Tibial nerve (tissue), 4 donors: Measurements from ENCODE around the gene COMP. TPM values are rescaled to one million over a fixed set of nuclear protein-coding genes. Genes with fewer than 3 reads are reported as not detected.

Experiments used
- DNase-seq, 2 donors: peaks; one replicate each; pipeline ENCODE4 v3.0.0-alpha.2; 2019; ENCODE audit warnings: low spot score in 2 of 2
- H3K27ac ChIP-seq, 4 donors: fragments of 200-600 bp; sonication (generic) in 3 of 4; one replicate each; pipeline ENCODE4 v1.5.1; 2017 to 2019; ENCODE audit warnings: mild to moderate bottlenecking in 1 of 4
- H3K27me3 ChIP-seq, 2 donors: fragments of 200-600 bp; sonication (generic) in 1 of 2; one replicate each; pipeline versions ENCODE4 v1.5.1 to v1.6.0; 2017 to 2019
- H3K36me3 ChIP-seq, 3 donors: fragments of 200-600 bp; sonication (generic); one replicate each; pipeline ENCODE4 v1.5.1; 2018 to 2019
- H3K4me1 ChIP-seq, 4 donors: fragments of 200-600 bp; sonication (generic) in 3 of 4; one replicate each; pipeline ENCODE4 v1.5.1; 2017 to 2019
- H3K4me3 ChIP-seq, 4 donors: fragments of 200-600 bp; sonication (generic) in 3 of 4; one replicate each; pipeline ENCODE4 v1.5.1; 2017 to 2019; ENCODE audit warnings: mild to moderate bottlenecking in 1 of 4, moderate library complexity in 1 of 4
- H3K9me3 ChIP-seq, 4 donors: fragments of 200-600 bp; sonication (generic) in 3 of 4; one replicate each; pipeline ENCODE4 v1.5.1; 2017 to 2019
- CTCF ChIP-seq, 5 experiments: fragments of 200-600 bp in 3 of 5; fragments of 450-650 bp in 2 of 5; sonication (generic) in 3 of 5; IDR thresholded peaks; one replicate each; pipeline ENCODE4 v1.5.1; 2016 to 2019; ENCODE audit warnings: antibody characterized with exemption in 5 of 5, mild to moderate bottlenecking in 3 of 5, moderate library complexity in 2 of 5
- EP300 ChIP-seq, 2 donors: sonication (generic); formaldehyde crosslinking; IDR thresholded peaks; one replicate each; pipeline ENCODE4 v1.6.1; 2017; ENCODE audit warnings: antibody characterized with exemption in 2 of 2, mild to moderate bottlenecking in 1 of 2
- POLR2A ChIP-seq, 2 donors: fragments of 450-650 bp; IDR thresholded peaks; one replicate each; pipeline ENCODE4 v1.6.1; 2017; ENCODE audit warnings: antibody characterized with exemption in 2 of 2, mild to moderate bottlenecking in 2 of 2, moderate library complexity in 2 of 2
- WGBS, 2 donors: methylation state at CpG; one replicate each; pipeline ENCODE4 v1.1.5; 2018; 5-methylcytosine and 5-hydroxymethylcytosine counted together
- total RNA-seq, 4 donors: library from RNA; depleted of rRNA; stranded (reverse); fragments of >200 nt; gene quantifications; one replicate each; pipeline ENCODE4 v1.1.0, GENCODE V29; 2016

COMP gene
- total RNA-seq, 4 donors from 2014 or later, result 14.0 to 117 (median 25.3) TPM

DNA sequence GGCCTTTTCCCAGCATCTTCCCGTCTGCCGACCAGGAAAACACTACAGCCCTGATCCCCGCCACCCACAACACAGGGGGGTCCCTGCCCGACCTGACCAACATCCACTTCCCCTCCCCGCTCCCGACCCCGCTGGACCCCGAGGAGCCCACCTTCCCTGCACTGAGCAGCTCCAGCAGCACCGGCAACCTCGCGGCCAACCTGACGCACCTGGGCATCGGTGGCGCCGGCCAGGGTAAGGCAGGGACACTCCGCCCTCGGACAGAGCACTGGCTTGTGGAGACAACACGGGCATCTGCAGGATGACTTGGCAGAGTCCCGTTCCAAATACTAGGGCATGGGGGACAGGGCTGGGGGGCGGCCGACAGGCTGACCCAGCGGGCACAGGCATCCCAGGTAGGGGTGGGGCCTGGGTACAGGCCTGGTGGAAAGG, 31.1 kb downstream of the COMP start:
- TF ChIP-seq POLR2A (IDR thresholded peaks at IDR 0.05) (no peak), CTCF (IDR thresholded peaks at IDR 0.05) (no peak), EP300 (IDR thresholded peaks at IDR 0.05) (no peak)
- H3K27ac ChIP-seq, result no peak overlapping the region
- H3K9me3 ChIP-seq, result no peaks in the 10 kb centered on the region
- no peak overlapping the region for H3K4me3 ChIP-seq
- no peaks in the 10 kb centered on the region for H3K27me3 ChIP-seq
- peaks cover 0 to 33% (median 0%) of the 10 kb centered on the region in 3 donors for H3K36me3 ChIP-seq
- H3K4me1 ChIP-seq, result peaks cover 0 to 34% (median 5%) of the 10 kb centered on the region in 4 donors
- 89 to 91% methylated on average over 18 to 22 of the region's 22 CpGs for WGBS, 2 donors
- DNase-seq, result no peak

DNA sequence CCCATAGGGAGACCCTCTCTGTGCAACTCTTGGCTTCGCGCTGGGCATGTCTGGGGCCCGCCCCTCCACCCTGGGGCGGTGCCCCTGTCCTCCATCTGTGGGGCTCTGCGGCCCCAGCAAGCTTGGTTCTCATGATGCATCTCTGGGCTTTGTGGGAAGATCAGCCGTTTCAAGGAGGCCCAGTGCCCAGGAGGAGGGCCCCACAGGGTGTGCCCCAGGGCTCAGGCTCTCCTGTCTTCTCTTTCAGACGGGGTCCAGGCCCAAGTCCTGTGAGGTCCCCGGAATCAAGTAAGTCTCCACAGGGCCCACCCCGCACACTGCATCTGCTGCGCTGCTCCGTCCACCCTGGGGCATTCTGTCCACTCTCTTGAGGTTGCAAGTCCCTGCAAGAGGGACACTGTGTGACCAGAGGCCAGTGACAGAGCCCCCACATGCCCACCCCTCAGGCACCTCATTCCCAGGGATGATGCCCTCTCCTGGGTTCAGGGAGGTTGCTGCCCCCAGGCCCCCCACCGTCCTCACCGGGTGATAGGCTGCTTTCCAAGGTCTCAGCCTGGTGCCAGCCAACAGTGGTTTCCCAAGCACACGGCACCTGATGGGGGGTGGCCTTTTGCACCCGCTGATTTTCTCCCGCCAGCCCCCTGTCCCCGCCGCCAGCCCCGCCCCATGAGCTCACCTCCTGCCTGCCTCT, 31.7 kb downstream of the COMP start:
- no peaks in the 10 kb centered on the region for H3K9me3 ChIP-seq
- no peak for DNase-seq
- WGBS, 2 donors, result 92% methylated on average over 18 to 19 of the region's 19 CpGs

DNA sequence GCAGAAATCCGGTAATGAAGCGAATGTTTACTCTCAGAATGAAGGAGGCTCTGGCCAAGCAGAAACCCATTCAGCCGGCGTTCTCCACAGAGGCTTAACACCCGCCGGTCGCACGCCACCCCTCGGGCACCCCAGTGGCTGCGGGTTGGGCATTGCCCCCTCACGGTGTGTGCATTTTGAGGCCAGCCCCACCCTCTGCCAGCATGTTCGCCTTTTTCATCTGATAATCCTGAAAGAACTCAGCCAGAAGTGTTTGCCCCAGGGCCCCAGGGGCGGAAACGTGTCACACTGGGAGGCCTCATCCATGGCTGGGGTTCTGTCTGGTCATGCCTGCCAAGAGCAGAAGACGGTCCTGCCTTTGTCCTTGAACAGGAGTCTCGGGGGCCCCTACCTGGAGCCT, 34.2 kb downstream of the COMP start:
- no peak for DNase-seq
- 83 to 88% methylated on average over 16 of the region's 16 CpGs for WGBS, 2 donors
- Histone ChIP-seq H3K27ac (no peak overlapping the region), H3K36me3 (peaks cover 0 to 64% (median 0%) of the 10 kb centered on the region in 3 donors), H3K9me3 (no peaks in the 10 kb centered on the region), H3K4me1 (peaks cover 0 to 11% (median 1%) of the 10 kb centered on the region in 4 donors), H3K4me3 (no peak overlapping the region), H3K27me3 (no peaks in the 10 kb centered on the region)
- TF ChIP-seq POLR2A (IDR thresholded peaks at IDR 0.05) (no peak), EP300 (IDR thresholded peaks at IDR 0.05) (no peak), CTCF (IDR thresholded peaks at IDR 0.05) (no peak)

More for the DNA sequence above, 31.7 kb downstream of the COMP start:
- TF ChIP-seq EP300 (IDR thresholded peaks at IDR 0.05) (no peak), CTCF (IDR thresholded peaks at IDR 0.05) (no peak), POLR2A (IDR thresholded peaks at IDR 0.05) (no peak)
- Histone ChIP-seq H3K27me3 (no peaks in the 10 kb centered on the region), H3K36me3 (peaks cover 0 to 39% (median 0%) of the 10 kb centered on the region in 3 donors), H3K4me3 (no peak overlapping the region), H3K4me1 (peaks cover 0 to 31% (median 5%) of the 10 kb centered on the region in 4 donors), H3K27ac (no peak overlapping the region)

GRCh38 chr19:18754501-18754900, 36.6 kb downstream of the COMP start:
- Histone ChIP-seq H3K4me3 (no peak overlapping the region), H3K27ac (no peak overlapping the region), H3K9me3 (no peaks in the 10 kb centered on the region), H3K36me3 (peaks cover 0 to 83% (median 0%) of the 10 kb centered on the region in 3 donors), H3K27me3 (no peaks in the 10 kb centered on the region), H3K4me1 (no peaks in the 10 kb centered on the region)
- WGBS, 2 donors, result 76 to 84% methylated on average over 4 of the region's 4 CpGs
- no peak for TF ChIP-seq CTCF (IDR thresholded peaks at IDR 0.05)
- no peak for TF ChIP-seq EP300 (IDR thresholded peaks at IDR 0.05)
- no peak for TF ChIP-seq POLR2A (IDR thresholded peaks at IDR 0.05)
- DNase-seq, result no peak

GRCh38 chr19:18751571-18751970, 39.5 kb downstream of the COMP start:
- Histone ChIP-seq H3K4me3 (no peak overlapping the region), H3K27me3 (no peaks in the 10 kb centered on the region), H3K27ac (no peak overlapping the region), H3K36me3 (peaks cover 0 to 77% (median 0%) of the 10 kb centered on the region in 3 donors), H3K4me1 (no peaks in the 10 kb centered on the region), H3K9me3 (no peaks in the 10 kb centered on the region)
- TF ChIP-seq POLR2A (IDR thresholded peaks at IDR 0.05), result no peak
- TF ChIP-seq CTCF (IDR thresholded peaks at IDR 0.05), result no peak
- TF ChIP-seq EP300 (IDR thresholded peaks at IDR 0.05), result no peak
- no peak for DNase-seq
- WGBS, 2 donors, result 89 to 91% methylated on average over 10 of the region's 10 CpGs
